Spleen (tissue), 11 donors: ENCODE results near the gene C19orf12. TPM values are rescaled to one million over a fixed set of nuclear protein-coding genes. Genes with fewer than 3 reads are reported as not detected.

Experiments used
- DNase-seq: peaks from one replicate; pipeline ENCODE4 v3.0.0-alpha.2; 2020
- H3K27ac ChIP-seq, 8 donors: fragments of 200-600 bp; sonication (generic) in 7 of 8; 1 replicate in 4 of 8; 2 replicates in 4 of 8; pipeline versions ENCODE4 v1.5.0 to v1.8.0; 2016 to 2021; ENCODE audit warnings: inconsistent platforms in 4 of 8, mild to moderate bottlenecking in 4 of 8, moderate library complexity in 1 of 8
- H3K27me3 ChIP-seq, 7 donors: fragments of 200-600 bp; sonication (generic) in 6 of 7; replicated peaks in 1 of 7; 1 replicate in 4 of 7; 2 replicates in 3 of 7; pipeline versions ENCODE4 v1.5.0 to v1.8.0; 2016 to 2021; ENCODE audit warnings: inconsistent platforms in 3 of 7, mild to moderate bottlenecking in 1 of 7
- H3K36me3 ChIP-seq, 6 donors: fragments of 200-600 bp; sonication (generic) in 5 of 6; 1 replicate in 4 of 6; 2 replicates in 2 of 6; pipeline versions ENCODE4 v1.5.0 to v1.8.0; 2016 to 2021; ENCODE audit warnings: inconsistent platforms in 2 of 6
- H3K4me1 ChIP-seq, 6 donors: fragments of 200-600 bp; sonication (generic) in 5 of 6; 1 replicate in 3 of 6; 2 replicates in 3 of 6; pipeline versions ENCODE4 v1.5.0 to v1.8.0; 2016 to 2021; ENCODE audit warnings: inconsistent platforms in 3 of 6
- H3K4me3 ChIP-seq, 8 donors: fragments of 200-600 bp; sonication (generic) in 7 of 8; 1 replicate in 4 of 8; 2 replicates in 4 of 8; pipeline versions ENCODE4 v1.5.0 to v1.8.0; 2016 to 2021; ENCODE audit warnings: inconsistent platforms in 4 of 8, mild to moderate bottlenecking in 4 of 8, moderate library complexity in 2 of 8
- H3K9me3 ChIP-seq, 8 donors: fragments of 200-600 bp; sonication (generic) in 7 of 8; 1 replicate in 4 of 8; 2 replicates in 4 of 8; pipeline versions ENCODE4 v1.5.0 to v1.8.0; 2016 to 2021; ENCODE audit warnings: inconsistent platforms in 4 of 8
- POLR2A ChIP-seq, 3 donors: fragments of 450-650 bp; IDR thresholded peaks; one replicate each; pipeline ENCODE4 v1.5.1; 2017; ENCODE audit warnings: antibody characterized with exemption in 3 of 3, mild to moderate bottlenecking in 1 of 3
- POLR2AphosphoS5 ChIP-seq, 3 donors: sonication (generic); formaldehyde crosslinking; IDR thresholded peaks; one replicate each; pipeline ENCODE4 v1.5.1; 2017; ENCODE audit warnings: antibody characterized with exemption in 3 of 3
- WGBS, 5 donors: extraction: QIAGEN DNeasy Blood & Tissue Kit in 3 of 5; methylation state at CpG; one replicate each; pipeline versions ENCODE4 v1.1.5 to v1.1.7; 2013 to 2018; 5-methylcytosine and 5-hydroxymethylcytosine counted together
- intact Hi-C: fragments of 100-400 bp; cut with DNase I; formaldehyde crosslinking; loops from one replicate; pipeline ENCODE4 v1.15.0; 2023; ENCODE audit warnings: low total_unique reads
- polyA plus RNA-seq, 3 donors: library from polyadenylated mRNA; stranded (reverse); fragments of 200-250 nt; gene quantifications; one replicate each; pipeline ENCODE4 v1.2.1, GENCODE V29; 2013
- total RNA-seq, 7 donors: library from RNA; depleted of rRNA in 3 of 7; stranded (reverse); fragments of >200 nt in 3 of 7; fragmentation: NEBNext Ultra II Directional in 4 of 7; extraction: Animal tissue kit (Norgen Biotek cat#: 25700) in 4 of 7; gene quantifications; one replicate each; pipeline versions ENCODE4 v1.1.0 to v1.2.1, GENCODE V29; 2016 to 2021
- TF ChIP-seq, protein P1 (sequence below), 11 experiments: fragments of 200-600 bp in 7 of 11; fragments of 450-650 bp in 4 of 11; sonication (generic) in 4 of 11; IDR thresholded peaks in 8 of 11; conservative IDR thresholded peaks in 3 of 11; 1 replicate in 7 of 11; 2 replicates in 4 of 11; pipeline versions ENCODE4 v1.4.0 to v1.8.0; 2016 to 2021; ENCODE audit warnings: antibody characterized with exemption in 11 of 11, inconsistent platforms in 4 of 11, mild to moderate bottlenecking in 1 of 11
- donor health status: healthy with polysubstance abuse.
- donor health status: DM: no; HTN: no; CAD: no; lungs with moderate emphysema.
- donor health status: DM: no; HTN: no; CAD: no.
- donor health status: Bipolar disorder and iron deficiency.
- donor health status: healthy.
- donor health status: DM: no; HTN: no; CAD: no.
- donor health status: DM: yes; HTN: yes; CAD: no.

Gene C19orf12
- total and polyA plus RNA-seq, 10 donors = 13.8 to 36.9 (median 27.5) TPM

DNA sequence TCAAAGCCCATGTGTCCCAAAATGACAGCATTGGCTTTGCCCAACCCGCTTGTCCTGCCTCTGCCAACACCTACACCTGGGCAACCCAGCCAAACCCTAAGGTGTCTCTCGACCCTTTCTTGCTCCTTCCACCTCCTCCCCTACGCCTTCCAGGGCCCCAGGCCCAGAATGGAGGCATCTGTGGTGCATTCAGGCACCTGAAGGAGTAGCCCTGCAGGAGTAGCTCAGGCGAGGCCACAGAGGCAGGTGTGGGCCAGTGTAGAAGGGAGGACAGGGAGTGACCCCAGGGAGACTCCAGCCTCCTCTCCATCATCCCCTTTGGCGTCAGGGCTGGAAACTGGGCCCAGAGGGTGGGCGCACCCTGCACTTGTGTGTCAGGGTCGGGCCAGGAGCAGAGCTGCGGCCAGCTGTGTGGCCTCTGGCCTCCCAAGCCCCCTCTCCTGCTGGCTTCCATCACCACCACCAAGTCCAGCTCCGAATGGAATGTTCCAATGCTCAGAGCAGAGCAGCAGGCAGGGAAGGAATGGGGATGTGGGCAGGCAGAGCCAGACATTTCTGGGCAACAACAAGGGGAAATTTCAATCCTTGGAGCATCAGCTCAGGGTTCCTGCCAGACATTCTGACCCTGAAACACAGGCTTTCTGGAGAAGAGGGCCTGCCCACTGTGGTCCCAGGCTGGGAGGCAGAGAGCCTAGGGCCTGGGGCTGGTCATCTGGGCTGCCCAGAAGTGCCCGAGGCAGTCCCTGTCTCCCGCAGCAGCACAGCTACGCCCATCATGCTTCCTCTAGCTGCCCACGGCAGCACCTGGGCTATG is 33.4 kb downstream of the C19orf12 start:
- peak; percentile 74 for DNase-seq
- WGBS, 5 donors = 83 to 89% (median 88%) methylated on average over 9 to 13 of the region's 13 CpGs
- Histone ChIP-seq H3K4me3 (peak overlapping the region in 1 of 8 donors; percentile 42), H3K36me3 (peaks cover 0 to 24% (median 3%) of the 10 kb centered on the region in 6 donors), H3K4me1 (peaks cover 20 to 64% (median 55%) of the 10 kb centered on the region in 6 donors), H3K27me3 (no peaks in the 10 kb centered on the region), H3K9me3 (no peaks in the 10 kb centered on the region), H3K27ac (peak overlapping the region in 4 of 8 donors; percentile 65 to 93 (median 86))
- intact Hi-C loops = no loop called here
- TF ChIP-seq POLR2A (IDR thresholded peaks at IDR 0.05) (no peak), POLR2AphosphoS5 (IDR thresholded peaks at IDR 0.05) (peak in 1 of 3 donors; percentile 23)
- TF ChIP-seq, protein P1, sequence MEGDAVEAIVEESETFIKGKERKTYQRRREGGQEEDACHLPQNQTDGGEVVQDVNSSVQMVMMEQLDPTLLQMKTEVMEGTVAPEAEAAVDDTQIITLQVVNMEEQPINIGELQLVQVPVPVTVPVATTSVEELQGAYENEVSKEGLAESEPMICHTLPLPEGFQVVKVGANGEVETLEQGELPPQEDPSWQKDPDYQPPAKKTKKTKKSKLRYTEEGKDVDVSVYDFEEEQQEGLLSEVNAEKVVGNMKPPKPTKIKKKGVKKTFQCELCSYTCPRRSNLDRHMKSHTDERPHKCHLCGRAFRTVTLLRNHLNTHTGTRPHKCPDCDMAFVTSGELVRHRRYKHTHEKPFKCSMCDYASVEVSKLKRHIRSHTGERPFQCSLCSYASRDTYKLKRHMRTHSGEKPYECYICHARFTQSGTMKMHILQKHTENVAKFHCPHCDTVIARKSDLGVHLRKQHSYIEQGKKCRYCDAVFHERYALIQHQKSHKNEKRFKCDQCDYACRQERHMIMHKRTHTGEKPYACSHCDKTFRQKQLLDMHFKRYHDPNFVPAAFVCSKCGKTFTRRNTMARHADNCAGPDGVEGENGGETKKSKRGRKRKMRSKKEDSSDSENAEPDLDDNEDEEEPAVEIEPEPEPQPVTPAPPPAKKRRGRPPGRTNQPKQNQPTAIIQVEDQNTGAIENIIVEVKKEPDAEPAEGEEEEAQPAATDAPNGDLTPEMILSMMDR (IDR thresholded peaks at IDR 0.05 in 8 of 11, conservative IDR thresholded peaks at IDR 0.05 in 3 of 11) = no peak

GRCh38 chr19:29680937-29681336 is 34.1 kb downstream of the C19orf12 start:
- Histone ChIP-seq H3K27me3 (no peaks in the 10 kb centered on the region), H3K9me3 (no peaks in the 10 kb centered on the region), H3K27ac (peak overlapping the region in 7 of 8 donors; percentile 6 to 93 (median 66)), H3K36me3 (peaks cover 0 to 31% (median 7%) of the 10 kb centered on the region in 6 donors), H3K4me3 (peak overlapping the region in 2 of 8 donors; percentile 13 to 42), H3K4me1 (peaks cover 20 to 71% (median 62%) of the 10 kb centered on the region in 6 donors)
- no peak for DNase-seq
- TF ChIP-seq POLR2AphosphoS5 (IDR thresholded peaks at IDR 0.05) (no peak), POLR2A (IDR thresholded peaks at IDR 0.05) (no peak)
- TF ChIP-seq, protein P1 (IDR thresholded peaks at IDR 0.05 in 8 of 11, conservative IDR thresholded peaks at IDR 0.05 in 3 of 11) = no peak
- 32 to 50% (median 42%) methylated on average over 6 to 7 of the region's 7 CpGs for WGBS, 5 donors
- intact Hi-C loops = no loop called here

- peak; percentile 97 for DNase-seq
- H3K36me3 ChIP-seq = peaks cover 0 to 36% (median 12%) of the 10 kb centered on the region in 6 donors
- H3K27ac ChIP-seq = peak overlapping the region; percentile 6 to 93 (median 66)
- H3K4me1 ChIP-seq = peaks cover 20 to 76% (median 67%) of the 10 kb centered on the region in 6 donors
- H3K27me3 ChIP-seq = no peaks in the 10 kb centered on the region
- TF ChIP-seq, protein P1 (IDR thresholded peaks at IDR 0.05 in 8 of 11, conservative IDR thresholded peaks at IDR 0.05 in 3 of 11) = no peak
- peak; percentile 89 to 93 (median 93) for TF ChIP-seq POLR2AphosphoS5 (IDR thresholded peaks at IDR 0.05)
- TF ChIP-seq POLR2A (IDR thresholded peaks at IDR 0.05) = no peak
- intact Hi-C loops = no loop called here
- WGBS, 5 donors = 4 to 40% (median 12%) methylated on average over 2 to 12 of the region's 12 CpGs
- H3K4me3 ChIP-seq = peak overlapping the region in 2 of 8 donors; percentile 13 to 42
- no peaks in the 10 kb centered on the region for H3K9me3 ChIP-seq
Observed at GRCh38 chr19:29680447-29680846, 34.6 kb downstream of the C19orf12 start.

- H3K36me3 ChIP-seq = peaks cover 2 to 43% (median 18%) of the 10 kb centered on the region in 6 donors
- no peaks in the 10 kb centered on the region for H3K27me3 ChIP-seq
- intact Hi-C loops = no loop called here
- TF ChIP-seq POLR2AphosphoS5 (IDR thresholded peaks at IDR 0.05) (no peak), POLR2A (IDR thresholded peaks at IDR 0.05) (no peak)
- TF ChIP-seq, protein P1 (IDR thresholded peaks at IDR 0.05 in 8 of 11, conservative IDR thresholded peaks at IDR 0.05 in 3 of 11) = no peak
- WGBS, 5 donors = 74 to 83% (median 82%) methylated on average over 8 to 9 of the region's 9 CpGs
- H3K27ac ChIP-seq = peak overlapping the region; percentile 6 to 93 (median 66)
- no peaks in the 10 kb centered on the region for H3K9me3 ChIP-seq
- H3K4me1 ChIP-seq = peaks cover 23 to 84% (median 74%) of the 10 kb centered on the region in 6 donors
- peak overlapping the region in 1 of 8 donors; percentile 42 for H3K4me3 ChIP-seq
- peak; percentile 75 for DNase-seq
Observed at GRCh38 chr19:29679598-29680210, 35.4 kb downstream of the C19orf12 start.
